PC-9 (cell line): ENCODE data around the gene CRB2.

ENCODE experiments used
- CTCF ChIP-seq: fragments of 200-600 bp; sonication (generic); conservative IDR thresholded peaks from 2 replicates; pipeline ENCODE4 v1.6.1; 2017; ENCODE audit warnings: mixed run types, antibody characterized with exemption, mild to moderate bottlenecking, moderate library complexity
- EZH2 ChIP-seq: fragments of 200-600 bp; sonication (generic); IDR thresholded peaks from 2 replicates; pipeline ENCODE4 v1.8.0; 2017; ENCODE audit warnings: antibody characterized with exemption, low read depth

DNA sequence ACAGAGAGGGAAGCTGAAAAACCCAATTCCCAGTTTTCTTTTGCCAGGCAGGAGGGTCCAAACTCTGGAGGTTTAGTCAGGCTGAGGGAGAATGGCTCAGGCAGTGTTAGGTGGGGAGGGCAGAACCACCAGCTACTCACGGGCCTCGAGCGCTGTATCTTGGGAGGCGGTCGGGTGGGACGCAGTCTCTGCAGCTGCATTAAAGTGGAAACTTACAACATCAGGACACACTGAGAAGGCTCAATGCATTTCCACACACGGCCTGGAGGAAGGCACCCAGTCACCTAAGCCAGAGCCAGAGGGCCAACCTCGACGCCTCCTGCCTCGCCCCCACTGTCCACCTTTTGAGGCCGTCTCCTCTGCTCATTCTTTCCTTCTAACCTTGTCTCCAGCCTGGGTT, 55.6 kb downstream of the CRB2 start:
- TF ChIP-seq CTCF (no peak), EZH2 (no peak)
